HG02798 (cell line): ENCODE measurements around the gene MAPRE3.
A peak's percentile ranks its signal among the peaks of the same experiment; 100 is the strongest.
"Not testable (repeated sequence)": the region's sequence is repeated elsewhere in the genome, so short reads cannot be mapped to it uniquely, and the experiment has no call there.

ENCODE experiments used
- ATAC-seq: cut with Tn5 transposase; IDR thresholded peaks from one replicate; pipeline ENCODE4 v1.9.1; 2021; ENCODE audit warnings: mild to moderate bottlenecking; ENCODE audit not compliant: unreplicated experiment, poor library complexity

MAPRE3 gene

GRCh38 chr2:26970244-26970927, at the start of gene MAPRE3:
Gene MAPRE3, plus strand, starts transcription at chr2:26970637. Its CDS starts 51,582 bp downstream, at chr2:27022219.
- ATAC-seq: peak; percentile 90

DNA sequence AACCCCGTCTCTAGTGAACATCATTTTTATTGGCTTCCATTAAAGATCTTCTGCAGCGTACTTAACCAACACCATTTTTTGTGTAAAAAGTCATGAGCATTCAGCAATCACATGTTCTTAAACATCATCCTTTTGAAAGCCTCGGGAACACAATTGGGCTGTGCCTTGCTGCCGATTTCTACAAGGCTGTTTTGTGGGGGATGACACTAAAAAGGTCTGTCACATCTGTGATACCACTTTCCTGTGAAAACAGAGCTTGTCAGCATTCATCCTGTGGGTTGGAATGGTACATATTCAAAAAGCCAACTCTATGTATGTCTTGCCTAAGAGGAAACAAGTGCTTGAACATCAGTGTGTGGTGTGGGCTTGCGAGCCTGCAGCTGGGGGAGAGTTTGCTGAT, 49.1 kb upstream of the MAPRE3 start:
- ATAC-seq: no peak

GRCh38 chr2:26922405-26923188, 47.8 kb upstream of the MAPRE3 start:
- no peak for ATAC-seq

GRCh38 chr2:26923189-26923466, 47.3 kb upstream of the MAPRE3 start:
- ATAC-seq: not testable (repeated sequence)

DNA sequence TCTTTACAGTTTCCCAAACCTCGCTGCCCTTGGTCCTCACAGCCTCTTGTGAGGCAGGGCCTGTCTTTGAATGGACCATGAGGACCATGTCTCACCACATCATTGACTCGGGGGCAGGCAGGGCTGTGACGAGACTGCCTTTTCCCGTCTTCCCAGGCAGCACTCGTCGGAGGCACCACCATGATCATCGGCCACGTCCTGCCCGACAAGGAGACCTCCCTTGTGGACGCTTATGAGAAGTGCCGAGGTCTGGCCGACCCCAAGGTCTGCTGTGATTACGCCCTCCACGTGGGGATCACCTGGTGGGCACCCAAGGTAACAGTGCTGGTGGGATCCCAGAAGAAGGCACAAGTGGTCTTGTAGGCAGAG, 45.7 kb upstream of the MAPRE3 start:
- no peak for ATAC-seq

- ATAC-seq: no peak
Measured at GRCh38 chr2:26925100-26925791, 45.2 kb upstream of the MAPRE3 start.

DNA sequence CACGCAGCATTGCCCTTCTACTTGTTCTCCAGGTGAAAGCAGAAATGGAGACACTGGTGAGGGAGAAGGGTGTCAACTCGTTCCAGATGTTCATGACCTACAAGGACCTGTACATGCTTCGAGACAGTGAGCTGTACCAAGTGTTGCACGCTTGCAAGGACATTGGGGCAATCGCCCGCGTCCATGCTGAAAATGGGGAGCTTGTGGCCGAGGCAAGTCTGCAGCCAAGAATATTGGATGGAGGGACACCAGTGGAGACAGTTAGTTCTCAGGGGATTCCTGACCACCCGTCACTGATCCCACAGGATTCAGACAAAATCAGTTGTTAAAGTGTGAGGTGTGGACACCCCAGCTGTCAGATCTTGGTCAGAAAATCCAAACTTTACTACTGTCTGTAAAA, 43.2 kb upstream of the MAPRE3 start:
- ATAC-seq: no peak

- ATAC-seq: no peak
Measured at GRCh38 chr2:26932974-26933373, 37.5 kb upstream of the MAPRE3 start.

GRCh38 chr2:26933431-26934334, 36.8 kb upstream of the MAPRE3 start:
- no peak for ATAC-seq

- ATAC-seq: no peak
Measured at GRCh38 chr2:26934335-26934724, 36.1 kb upstream of the MAPRE3 start.

GRCh38 chr2:26934985-26935384, 35.5 kb upstream of the MAPRE3 start:
- no peak for ATAC-seq

- no peak for ATAC-seq
Measured at GRCh38 chr2:26936855-26937254, 33.6 kb upstream of the MAPRE3 start.

- no peak for ATAC-seq
Measured at GRCh38 chr2:26938399-26939118, 31.9 kb upstream of the MAPRE3 start.

DNA sequence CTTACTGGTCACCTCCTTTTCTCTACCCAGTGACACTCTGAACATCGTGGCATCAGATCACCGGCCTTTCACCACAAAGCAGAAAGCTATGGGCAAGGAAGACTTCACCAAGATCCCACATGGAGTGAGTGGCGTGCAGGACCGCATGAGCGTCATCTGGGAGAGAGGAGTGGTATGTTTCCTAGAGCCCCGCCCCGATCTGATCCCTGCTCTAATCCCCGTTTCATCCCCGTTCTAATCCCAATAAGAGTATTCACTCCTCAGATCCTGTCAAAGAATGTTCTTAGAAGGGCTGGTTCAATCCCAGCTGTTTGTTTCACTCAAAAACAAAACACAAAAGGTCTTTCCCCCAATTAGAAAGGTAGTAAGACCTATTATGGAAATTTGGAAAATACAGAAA, 30.4 kb upstream of the MAPRE3 start:
- ATAC-seq: no peak

GRCh38 chr2:26941486-26941885, 29.0 kb upstream of the MAPRE3 start:
- ATAC-seq: no peak

GRCh38 chr2:26942543-26943295, 27.7 kb upstream of the MAPRE3 start:
- ATAC-seq: no peak

DNA sequence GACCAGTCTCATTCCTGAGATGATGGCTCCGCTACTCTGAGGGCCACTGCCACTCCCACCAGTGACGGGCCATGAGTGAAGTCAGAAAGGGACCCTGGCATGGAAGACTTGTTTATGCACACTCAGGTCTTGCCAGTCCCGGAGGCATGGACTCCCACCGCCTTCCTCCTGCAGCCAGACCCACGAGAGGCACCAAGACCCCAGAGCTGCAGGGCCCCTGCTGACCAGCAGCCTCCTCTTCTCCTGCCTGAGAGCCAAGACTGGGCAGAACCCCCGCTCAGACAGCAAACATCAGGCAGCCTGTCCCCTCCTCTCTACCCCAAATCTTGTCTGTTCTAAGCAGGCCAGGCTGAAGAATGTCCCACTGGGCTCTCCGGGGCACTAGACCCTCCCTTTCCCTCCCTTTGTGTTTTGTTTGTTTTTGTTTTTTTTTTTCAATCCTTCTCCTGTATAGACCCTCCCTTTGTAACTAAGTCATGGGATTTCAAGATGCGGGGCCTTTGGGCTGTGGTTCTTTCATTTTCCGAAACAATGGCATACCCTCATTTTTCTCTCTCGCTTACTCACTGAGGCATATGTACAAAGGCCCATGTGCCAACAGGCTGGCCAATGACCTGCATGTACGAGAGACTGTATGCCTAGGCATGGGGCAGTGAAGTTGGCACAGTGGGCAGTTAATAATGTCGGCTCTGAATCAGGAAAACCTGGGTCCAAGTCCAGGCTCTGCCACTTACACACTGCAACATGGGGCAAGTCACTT, 24.3 kb upstream of the MAPRE3 start:
- ATAC-seq: no peak
